GM12878 (cell line): Measurements from ENCODE around the gene FGF23.

Source experiments
- TF ChIP-seq, protein P1 (sequence below): fragments of 450-650 bp; IDR thresholded peaks from 2 replicates; pipeline ENCODE4 v1.6.1; 2017; ENCODE audit warnings: mild to moderate bottlenecking
- TF ChIP-seq, protein P2 (sequence below): IDR thresholded peaks from 2 replicates; pipeline ENCODE4 v1.6.1; 2012; ENCODE audit warnings: low read depth, low read length, improper control_type of control experiment

DNA sequence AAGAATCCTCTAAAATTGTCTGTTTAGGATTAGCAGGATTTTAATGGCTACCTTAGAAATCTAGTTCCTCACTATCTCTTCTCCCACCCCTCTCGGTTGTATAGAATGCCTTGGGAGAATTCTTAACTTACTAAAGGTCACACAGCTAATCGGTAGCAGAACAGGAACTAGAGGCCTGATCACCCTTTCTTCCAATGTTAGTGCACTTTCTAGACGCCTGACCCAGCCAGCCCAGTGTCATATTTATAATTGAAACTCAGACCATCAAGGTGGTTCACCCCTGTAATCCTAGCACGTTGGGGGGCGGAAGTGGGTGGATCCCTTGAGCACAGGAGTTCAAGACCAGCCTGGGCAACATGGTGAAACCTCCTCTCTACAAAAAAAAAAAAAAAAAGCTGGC lies 56.8 kb downstream of the FGF23 start:
- TF ChIP-seq, protein P1, sequence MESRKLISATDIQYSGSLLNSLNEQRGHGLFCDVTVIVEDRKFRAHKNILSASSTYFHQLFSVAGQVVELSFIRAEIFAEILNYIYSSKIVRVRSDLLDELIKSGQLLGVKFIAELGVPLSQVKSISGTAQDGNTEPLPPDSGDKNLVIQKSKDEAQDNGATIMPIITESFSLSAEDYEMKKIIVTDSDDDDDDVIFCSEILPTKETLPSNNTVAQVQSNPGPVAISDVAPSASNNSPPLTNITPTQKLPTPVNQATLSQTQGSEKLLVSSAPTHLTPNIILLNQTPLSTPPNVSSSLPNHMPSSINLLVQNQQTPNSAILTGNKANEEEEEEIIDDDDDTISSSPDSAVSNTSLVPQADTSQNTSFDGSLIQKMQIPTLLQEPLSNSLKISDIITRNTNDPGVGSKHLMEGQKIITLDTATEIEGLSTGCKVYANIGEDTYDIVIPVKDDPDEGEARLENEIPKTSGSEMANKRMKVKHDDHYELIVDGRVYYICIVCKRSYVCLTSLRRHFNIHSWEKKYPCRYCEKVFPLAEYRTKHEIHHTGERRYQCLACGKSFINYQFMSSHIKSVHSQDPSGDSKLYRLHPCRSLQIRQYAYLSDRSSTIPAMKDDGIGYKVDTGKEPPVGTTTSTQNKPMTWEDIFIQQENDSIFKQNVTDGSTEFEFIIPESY: no peak
- TF ChIP-seq, protein P2, sequence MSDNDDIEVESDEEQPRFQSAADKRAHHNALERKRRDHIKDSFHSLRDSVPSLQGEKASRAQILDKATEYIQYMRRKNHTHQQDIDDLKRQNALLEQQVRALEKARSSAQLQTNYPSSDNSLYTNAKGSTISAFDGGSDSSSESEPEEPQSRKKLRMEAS: no peak
